HG03280 (cell line): Measurements from ENCODE around the gene FARS2.

Experiments
- ATAC-seq: cut with Tn5 transposase; IDR thresholded peaks from one replicate; pipeline ENCODE4 v1.9.1; 2021; ENCODE audit warnings: mild to moderate bottlenecking, moderate library complexity; ENCODE audit not compliant: unreplicated experiment

FARS2 gene

DNA sequence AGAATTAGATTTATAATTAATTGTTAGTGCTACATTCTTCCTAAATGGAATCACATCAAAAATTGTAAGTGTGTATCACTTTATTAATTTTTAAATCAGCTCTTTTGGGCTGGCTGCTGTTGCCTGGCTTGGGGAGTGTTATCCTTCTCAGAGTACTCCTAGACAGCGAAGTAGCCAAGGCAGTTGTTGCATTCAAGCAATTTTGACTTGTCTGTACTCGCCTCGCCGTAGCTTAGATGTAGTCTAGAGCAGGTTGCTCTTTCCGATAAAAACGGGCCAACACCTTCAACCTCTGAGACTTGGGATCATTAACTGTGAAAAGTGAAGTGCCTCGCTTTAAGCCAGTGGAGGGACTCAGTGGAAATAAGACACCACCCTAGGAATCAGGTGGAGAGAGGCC is 151.3 kb downstream of the FARS2 start:
- ATAC-seq: no peak

GRCh38 chr6:5416250-5416649 is 154.9 kb downstream of the FARS2 start:
- no peak for ATAC-seq

- ATAC-seq: no peak
Observed at GRCh38 chr6:5422321-5422915, 161.1 kb downstream of the FARS2 start.

- no peak for ATAC-seq
Observed at GRCh38 chr6:5423251-5423650, 161.9 kb downstream of the FARS2 start.

- ATAC-seq: no peak
Observed at GRCh38 chr6:5424726-5425125, 163.4 kb downstream of the FARS2 start.

DNA sequence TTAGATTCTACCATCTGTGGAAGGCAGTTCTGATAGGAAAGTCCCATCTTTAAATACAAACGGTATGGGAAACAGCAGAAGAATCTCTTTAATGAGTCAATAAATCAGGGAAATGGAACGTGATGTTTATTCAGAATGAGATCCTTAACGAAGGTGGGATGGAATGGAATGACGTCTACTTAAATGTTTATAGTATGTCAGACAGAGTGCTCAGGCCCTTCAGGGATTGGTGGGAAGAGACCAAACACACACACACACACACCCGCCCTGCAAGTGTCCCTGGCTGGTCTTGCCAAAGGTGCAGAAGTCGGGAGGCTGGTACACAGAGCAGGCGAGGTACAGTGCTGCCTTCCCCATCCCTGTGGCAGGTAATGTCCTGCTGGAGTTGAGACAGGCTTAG is 164.0 kb downstream of the FARS2 start:
- ATAC-seq: no peak

DNA sequence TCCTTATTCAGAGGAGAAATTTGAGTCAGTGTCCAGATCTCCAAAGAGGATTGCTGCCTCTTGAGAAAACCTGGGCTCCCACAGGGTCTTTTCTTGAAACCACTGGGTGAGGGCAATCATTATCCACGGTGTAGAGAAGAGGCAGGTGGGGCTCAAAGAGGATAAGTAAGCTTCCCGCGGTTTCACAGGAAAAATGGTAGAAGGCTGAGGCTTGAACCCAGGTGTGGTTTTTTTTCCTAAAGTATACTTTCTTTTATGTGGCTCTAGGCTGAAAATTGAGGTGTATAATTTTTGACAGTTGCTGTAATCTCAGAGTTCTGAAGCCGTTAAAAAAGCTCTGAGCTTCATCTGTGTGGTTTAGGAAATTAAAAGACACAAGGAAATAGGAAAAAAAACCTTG is 164.5 kb downstream of the FARS2 start:
- no peak for ATAC-seq

- no peak for ATAC-seq
Observed at GRCh38 chr6:5427586-5427985, 166.3 kb downstream of the FARS2 start.

DNA sequence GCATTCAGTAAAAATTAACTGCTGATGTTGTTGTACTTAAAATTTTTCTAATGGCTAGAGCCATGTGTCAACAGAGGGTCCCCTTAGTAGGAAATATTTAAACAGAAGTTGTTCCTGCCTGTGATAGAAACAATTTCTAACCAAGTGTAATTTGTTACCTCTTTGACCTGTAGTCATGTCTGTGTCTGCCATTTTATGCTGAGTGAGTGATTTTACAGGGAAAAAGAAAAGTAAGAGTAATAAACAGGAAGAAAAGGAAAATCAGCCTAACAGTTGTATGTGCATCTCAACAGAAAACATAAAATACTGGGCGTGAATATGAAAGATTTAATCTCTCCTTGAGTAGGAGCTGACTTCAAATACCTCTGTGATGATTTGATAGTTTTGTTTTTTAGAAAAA is 172.0 kb downstream of the FARS2 start:
- ATAC-seq: no peak

GRCh38 chr6:5435449-5435848 is 174.1 kb downstream of the FARS2 start:
- no peak for ATAC-seq

DNA sequence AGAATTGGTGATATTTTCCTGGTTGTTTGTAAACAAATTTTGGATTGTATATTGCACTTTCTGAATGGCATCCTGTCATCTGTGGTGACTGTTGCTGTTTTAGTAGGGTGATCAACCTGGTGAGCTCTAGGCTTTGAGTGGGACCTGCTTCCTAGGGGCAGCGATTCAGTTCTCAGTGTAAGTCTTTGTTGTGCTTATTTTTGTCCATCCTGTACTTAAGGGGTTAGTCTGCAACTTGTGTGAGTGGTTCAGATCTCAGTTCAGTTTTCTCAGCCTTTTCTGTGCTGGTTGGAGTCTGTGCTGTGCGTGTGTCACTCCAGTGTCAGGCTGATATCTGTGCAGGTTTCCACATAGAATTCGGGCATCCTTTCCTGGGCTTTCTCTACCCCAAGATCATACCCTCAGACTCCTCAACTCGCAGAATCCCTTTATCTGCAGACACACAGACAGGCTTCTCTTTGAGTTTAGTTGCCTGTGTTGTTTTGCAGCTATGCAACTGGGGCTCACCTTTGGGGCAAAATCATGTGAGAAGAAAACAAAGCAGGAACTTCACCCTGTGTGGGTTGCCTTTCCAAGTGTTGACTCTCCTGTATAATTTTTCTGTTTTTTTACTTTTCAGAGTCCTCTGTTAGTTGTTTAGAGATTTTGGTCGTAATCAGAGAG is 177.7 kb downstream of the FARS2 start:
- no peak for ATAC-seq

- no peak for ATAC-seq
Observed at GRCh38 chr6:5439749-5440148, 178.4 kb downstream of the FARS2 start.

- no peak for ATAC-seq
Observed at GRCh38 chr6:5442319-5442718, 181.0 kb downstream of the FARS2 start.

GRCh38 chr6:5442916-5443315 is 181.6 kb downstream of the FARS2 start:
- ATAC-seq: no peak

- ATAC-seq: no peak
Observed at GRCh38 chr6:5443491-5443890, 182.2 kb downstream of the FARS2 start.

DNA sequence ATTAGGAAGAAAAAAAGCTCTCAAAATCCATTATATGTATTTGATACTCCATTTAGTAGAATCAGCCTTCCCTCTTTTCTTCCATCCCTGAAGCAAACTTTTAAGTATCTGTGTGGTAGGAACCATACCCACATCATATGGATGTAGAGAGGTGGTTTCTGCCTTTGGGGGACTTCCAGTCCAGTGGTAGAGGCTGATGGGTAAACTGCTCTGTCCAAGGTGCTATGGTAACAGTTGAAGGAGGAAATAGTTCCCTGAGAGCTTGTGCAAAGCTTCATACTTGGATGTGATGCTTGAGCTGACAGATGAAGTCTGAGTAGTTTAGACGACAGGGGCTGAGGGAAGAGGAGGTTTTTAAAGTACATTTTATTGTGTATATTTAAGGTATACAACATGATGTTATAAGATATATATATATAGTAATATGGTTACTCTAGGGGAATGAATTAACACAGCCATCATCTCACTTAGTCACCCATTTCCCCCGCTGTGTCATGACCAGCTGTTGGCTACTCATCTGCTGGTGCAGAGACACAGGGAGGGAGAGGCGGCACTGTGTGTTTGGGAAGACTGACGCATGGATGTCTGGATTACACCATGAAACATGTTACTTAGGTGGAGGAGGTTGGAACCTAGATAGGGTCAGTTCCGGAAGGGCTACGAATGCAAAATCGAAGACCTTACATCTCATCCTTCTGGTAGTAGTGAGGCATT is 185.2 kb downstream of the FARS2 start:
- no peak for ATAC-seq

DNA sequence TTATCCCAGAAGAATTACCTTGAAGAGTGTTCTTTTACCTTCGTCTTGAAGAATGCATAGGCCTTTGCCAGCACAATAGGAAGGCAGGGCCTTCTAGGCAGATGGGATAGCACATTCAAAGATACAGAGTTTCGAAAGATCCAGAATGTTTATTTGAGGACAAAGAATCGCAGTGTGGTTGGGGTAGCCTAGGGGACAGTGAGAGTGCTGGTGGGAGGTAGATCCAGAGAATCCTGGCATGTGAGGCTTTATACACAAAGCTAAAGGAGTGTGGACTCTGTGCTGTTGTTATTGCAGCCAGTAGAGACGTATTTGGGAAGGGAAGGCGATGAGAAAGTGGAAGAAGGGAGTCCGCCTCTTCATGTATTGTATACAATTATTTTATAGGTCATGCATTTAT is 186.6 kb downstream of the FARS2 start:
- ATAC-seq: no peak

DNA sequence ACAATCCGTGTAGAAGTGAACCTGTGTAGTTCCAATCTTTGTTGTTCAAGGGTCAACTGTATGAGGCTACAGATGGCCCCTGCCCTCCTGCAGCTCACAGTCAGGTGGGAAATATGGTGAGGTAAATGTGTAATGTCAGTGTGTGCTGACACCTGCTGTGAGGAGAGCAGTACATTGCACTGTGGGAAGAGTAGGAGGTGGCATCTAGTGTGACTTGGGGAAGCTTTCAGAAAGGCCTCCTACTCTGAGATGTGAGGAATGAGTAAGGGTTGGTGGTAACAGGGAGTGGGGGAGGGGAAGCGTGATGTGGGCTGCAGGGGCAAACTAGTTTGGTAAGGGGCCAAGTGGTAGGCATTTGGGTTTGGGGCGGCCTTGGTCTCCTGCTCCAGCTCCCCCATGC is 188.8 kb downstream of the FARS2 start:
- no peak for ATAC-seq

DNA sequence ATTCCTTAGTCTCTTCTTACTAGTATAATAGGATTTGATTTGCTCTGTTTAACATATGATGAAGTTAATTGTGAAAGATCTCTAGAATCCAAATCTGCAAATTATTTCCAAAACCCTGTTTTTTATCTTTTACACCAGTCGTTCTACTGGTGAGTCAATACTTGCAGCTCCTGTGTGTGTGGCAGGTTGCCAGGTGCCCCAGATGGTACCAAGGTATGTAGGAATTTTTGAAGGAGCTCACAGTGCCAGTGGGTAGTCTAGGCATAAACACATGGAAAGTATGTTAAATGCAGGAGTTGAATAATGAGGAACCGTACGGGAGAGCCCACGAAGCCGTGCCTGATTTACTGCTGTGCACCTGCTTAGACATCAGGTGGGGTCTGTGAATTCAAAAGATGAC is 192.2 kb downstream of the FARS2 start:
- ATAC-seq: no peak

DNA sequence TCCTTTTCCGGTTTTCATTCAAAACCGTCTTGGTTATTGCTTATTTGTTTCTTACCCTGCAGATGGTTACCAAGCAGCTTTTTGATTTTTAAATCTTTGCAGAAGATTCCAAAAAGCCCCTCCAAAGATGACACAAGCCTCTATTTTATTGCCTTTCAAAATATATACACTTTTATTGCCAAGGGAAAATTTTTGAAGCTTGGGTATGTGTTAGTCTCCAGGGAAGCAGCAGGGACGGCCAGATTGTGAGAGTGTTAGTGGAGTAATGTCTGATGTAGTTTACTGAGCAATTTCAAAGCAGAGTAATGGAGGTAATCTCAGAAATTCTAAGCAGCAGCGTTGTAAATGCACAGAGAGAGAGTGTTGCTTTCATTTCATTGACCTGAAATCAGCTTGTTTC is 193.8 kb downstream of the FARS2 start:
- no peak for ATAC-seq

DNA sequence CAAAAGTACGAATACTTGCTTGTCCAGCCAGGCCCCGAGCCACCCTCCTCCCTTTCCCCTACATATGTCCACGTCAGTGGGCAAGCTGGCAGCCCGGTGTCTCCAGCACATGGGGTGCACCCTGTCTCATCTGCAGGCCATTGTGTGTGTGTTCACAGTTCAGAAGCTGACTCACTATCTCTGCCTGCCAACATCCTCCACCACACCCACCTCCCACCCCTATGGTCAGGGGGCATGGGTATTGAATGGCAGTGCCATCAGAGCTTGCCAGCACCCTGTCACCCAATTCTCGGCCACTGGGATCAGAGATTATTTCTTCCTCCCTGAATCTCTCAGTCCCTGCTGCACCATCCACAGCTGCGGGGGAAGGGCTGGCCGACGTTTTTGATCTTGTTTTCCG is 195.7 kb downstream of the FARS2 start:
- no peak for ATAC-seq

GRCh38 chr6:5457983-5458683 is 196.8 kb downstream of the FARS2 start:
- ATAC-seq: no peak
